ENCODE measurements around the gene ARHGAP26.

DNA sequence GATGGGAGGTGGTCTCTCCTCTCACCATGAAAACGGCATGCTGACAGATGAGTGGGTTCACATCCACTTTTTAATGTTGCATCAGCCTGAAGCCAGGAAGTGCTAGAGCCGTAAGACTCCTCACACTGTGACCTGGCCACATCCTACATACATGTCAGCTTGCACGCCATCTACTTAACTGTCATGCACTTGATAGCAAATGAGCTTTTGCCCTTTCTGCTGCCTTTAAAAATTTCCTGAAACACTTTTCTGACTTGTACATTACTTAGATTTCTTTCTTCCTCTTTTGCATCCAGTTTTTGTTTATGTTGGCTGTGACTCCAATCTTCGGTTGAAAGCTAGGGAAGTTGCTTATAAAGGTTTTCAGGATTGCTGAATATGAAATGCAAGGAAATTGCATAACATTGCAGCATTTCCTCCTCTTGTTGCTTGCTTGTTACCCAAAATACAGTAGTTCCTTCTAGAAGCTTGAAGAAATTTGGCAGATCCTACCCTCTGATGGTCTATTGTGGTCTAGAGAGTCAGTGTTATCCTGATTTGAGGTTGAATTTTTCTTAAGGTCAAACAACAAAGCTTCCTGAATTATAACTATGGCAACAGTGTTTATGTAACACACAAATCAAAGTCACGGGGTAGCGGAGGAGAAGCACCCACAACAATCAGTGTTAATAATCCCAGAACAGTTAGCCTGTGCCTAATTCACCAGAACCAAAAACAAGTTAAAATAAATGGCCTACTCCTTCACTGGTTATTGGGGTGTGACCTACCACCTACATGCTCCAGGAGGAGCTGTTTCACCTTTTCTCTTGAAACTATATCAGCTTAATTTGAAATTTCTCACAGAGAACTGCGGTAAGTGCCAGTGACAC is 232.5 kb downstream of the ARHGAP26 start:
- TF ChIP-seq, protein P1, sequence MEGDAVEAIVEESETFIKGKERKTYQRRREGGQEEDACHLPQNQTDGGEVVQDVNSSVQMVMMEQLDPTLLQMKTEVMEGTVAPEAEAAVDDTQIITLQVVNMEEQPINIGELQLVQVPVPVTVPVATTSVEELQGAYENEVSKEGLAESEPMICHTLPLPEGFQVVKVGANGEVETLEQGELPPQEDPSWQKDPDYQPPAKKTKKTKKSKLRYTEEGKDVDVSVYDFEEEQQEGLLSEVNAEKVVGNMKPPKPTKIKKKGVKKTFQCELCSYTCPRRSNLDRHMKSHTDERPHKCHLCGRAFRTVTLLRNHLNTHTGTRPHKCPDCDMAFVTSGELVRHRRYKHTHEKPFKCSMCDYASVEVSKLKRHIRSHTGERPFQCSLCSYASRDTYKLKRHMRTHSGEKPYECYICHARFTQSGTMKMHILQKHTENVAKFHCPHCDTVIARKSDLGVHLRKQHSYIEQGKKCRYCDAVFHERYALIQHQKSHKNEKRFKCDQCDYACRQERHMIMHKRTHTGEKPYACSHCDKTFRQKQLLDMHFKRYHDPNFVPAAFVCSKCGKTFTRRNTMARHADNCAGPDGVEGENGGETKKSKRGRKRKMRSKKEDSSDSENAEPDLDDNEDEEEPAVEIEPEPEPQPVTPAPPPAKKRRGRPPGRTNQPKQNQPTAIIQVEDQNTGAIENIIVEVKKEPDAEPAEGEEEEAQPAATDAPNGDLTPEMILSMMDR (IDR thresholded peaks at IDR 0.05; ENCODE audit: low read length), result peak; percentile 88
- no peak for TF ChIP-seq EZH2 (IDR thresholded peaks at IDR 0.05; ENCODE audit: borderline replicate concordance, low read length)
